ENCODE measurements around the gene SPPL2A.
A peak's percentile ranks its signal among the peaks of the same experiment; 100 is the strongest.

Gene SPPL2A

DNA sequence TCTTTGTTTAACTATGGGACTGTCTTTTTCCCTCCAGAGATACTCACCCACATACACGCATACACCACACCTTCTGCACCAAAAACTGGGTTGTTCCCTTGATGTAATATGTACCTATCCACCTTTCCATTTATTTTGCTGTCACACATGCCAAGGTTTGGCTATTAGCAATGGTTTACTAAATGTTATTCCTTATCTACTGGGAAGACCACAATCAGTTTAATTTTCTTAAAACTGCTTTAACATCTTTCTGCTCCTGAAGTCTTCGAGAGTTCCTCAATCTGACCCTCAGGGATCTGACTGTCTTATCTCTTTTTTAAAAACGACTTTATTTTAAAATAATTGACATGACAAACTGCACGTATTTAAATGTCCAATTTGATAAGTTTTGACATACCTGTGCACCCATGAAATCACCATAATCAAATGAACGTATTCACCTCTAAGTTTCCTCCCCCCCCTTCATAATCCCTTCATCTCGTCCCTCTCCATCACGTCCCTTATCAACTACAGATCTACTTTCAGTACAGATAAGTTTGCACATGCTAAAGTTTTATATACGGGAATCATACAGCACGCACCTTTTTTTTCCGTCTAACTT, 78.1 kb downstream of the SPPL2A start:
- no peak for DNase-seq (ENCODE audit: insufficient read length, low spot score)
- FAIRE-seq, result no peak

GRCh38 chr15:50686469-50687301, 78.8 kb downstream of the SPPL2A start, which contains the start of gene TRPM7:
Gene TRPM7 (minus strand): TSS chr15:50686797. CDS start chr15:50686533, 264 bp downstream.
- FAIRE-seq (peak; percentile 65), DNase-seq (ENCODE audit: insufficient read length, low spot score) (peak; percentile 83)

DNA sequence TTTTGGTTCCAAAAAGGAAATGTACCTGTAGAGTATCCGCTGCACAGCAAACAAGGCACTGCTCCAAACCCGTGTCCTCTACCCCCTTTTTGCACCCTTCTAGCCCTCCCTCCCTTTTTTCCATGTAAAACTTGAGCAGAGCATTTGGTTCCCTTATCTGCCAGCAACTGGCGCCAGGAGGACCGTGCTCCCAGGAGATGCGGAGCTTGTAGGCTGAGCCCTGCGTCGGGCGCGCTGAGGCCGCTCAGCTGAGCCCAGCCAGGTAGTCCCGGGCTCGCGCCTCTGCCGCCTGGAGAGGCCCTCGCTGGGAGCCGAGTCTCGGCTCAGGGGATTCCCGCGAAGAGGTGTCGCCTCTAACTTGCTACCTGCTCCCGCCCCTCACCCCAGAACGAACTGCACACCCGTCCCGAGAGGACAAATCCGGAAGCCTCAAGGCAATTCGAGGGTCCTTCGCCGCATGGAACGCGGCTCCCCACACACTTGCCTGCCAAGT, 79.5 kb downstream of the SPPL2A start:
- FAIRE-seq, result no peak
- DNase-seq (ENCODE audit: insufficient read length, low spot score), result peak; percentile 20

DNA sequence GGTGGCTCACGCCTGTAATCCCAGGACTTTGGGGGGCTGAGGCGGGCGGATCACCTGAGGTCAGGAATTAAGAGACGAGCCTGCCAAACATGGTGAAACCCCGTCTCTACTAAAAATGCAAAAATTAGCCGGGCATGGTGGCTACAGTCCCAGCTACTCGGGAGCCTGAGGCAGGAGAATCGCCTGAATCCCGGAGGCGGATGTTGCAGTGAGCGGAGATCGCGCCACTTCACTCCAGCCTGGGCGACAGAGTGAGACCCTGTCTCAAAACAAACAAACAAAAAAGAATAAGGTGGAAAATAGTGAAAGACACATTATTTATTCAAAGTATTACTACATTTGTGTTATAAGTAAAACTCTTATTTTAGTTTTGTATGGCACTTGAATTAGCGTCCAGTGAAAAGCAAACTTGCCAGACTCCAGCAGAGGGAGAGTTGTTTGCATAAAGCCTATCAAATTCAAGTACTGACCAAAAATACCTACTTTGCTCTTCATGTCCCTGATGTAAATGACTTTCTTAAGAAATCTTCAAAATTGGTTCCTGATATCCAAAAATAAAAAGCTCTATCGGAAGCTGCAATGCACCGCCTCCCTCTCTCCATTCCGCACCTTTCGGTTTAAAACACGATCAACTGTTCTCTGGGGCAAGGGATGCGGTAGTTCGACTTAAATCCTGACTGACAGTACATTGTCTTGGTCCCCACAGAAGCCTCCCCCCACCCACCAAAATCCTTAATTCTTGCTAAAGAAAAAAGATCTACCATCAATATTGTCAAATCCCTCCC, 80.1 kb downstream of the SPPL2A start:
- no peak for FAIRE-seq

DNA sequence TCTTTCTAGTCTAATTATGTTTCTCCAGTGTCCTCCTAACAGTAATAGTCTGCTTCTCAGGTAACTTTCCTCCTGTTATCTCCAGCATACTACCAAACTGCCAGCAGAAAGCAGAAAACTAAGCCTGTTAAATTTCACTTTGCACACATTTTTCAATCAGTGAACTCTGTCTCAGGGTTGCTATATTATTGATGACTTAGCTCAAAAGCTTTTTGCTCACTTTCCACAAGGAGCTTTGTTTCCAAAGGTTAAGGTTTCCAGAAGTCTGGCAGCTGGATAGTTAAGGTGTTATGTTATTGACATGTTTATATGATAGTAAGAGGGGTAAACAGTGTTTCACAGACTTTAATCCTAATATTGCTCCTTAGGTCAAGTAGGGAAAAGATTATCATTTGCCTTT, 84.0 kb downstream of the SPPL2A start:
- no peak for FAIRE-seq

More for the DNA sequence above, 80.1 kb downstream of the SPPL2A start:
- DNase-seq (ENCODE audit: insufficient read length, low spot score), result no peak

DNA sequence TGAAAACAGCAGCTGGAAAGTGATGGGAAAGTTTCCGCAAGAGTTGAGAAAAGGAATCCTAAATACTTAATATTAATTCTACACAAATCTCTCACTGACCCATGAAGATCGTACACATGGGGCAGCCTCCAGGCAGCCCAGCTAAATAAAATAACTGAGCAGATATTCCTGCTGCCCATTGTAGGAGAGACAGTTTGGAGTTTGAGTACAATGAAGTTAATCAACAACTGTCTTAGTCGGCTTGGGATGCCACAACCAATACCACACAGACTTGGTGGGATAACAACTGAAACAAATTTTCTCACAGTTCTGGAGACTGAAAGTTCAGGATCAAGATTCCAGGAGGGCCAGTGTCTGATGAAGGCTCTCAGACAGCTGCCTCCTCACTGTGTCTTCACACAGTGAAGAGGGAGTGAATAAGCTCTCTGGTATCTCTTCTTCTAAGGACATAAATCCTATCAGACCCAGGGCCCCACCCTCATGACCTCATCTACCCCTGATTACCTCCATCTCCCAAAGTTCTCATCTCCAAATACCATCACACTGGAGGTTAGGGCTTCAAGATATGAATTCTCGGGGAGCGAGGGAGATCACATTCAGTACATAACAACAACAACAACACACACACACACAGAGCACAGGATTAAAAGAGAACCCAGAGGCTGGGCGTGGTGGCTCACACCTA, 88.6 kb downstream of the SPPL2A start:
- DNase-seq (ENCODE audit: insufficient read length, low spot score), result peak; percentile 26
- no peak for FAIRE-seq

More for the DNA sequence above, 84.0 kb downstream of the SPPL2A start:
- no peak for DNase-seq (ENCODE audit: insufficient read length, low spot score)

DNA sequence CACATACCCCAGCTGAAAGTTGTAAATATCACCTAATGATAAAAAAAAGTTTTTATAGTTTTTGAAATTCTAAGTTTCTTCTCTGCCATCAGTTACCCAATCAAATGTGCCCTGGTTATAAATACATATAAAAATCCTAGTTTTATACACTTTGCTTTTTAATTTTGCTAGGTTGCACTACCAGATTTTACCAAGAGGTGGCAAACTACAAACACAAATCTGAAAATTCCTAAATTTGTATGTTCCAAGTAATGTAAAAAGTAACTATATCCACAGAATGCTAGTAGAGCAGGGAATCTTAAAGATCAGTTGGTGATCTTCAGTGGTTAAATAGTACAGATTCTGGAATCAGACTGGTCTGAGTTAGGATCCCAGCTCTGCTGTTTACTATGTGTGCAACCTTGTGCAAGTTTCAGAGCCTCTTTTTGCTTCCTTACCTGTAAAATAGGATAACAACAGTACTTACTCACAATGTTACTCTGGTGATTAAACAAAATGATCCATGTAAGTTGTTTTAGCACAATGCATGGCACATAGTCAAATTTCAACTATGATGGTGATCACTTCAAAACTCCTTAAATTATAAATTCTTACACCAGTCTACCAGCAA, 89.9 kb downstream of the SPPL2A start:
- peak; percentile 21 for DNase-seq (ENCODE audit: insufficient read length, low spot score)
- FAIRE-seq, result no peak

DNA sequence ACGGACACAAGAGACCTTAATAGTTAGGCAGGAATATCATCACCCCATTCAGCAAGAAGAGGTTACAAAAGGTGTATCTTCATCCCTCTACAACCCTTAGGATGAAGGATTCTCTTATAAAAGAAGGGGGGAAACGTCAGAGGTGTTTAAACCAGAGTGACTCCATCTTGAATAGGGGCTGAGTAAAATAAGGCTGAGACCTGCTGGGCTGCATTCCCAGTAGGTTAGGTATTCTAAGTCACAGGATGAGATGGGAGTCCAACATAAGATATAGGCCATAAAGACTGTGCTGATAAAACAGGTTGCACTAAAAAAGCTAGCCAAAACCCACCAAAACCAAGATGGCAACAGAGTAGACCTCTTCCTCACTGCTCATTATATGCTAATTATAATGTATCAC, 95.4 kb downstream of the SPPL2A start:
- no peak for FAIRE-seq
- DNase-seq (ENCODE audit: insufficient read length, low spot score), result no peak

- FAIRE-seq (no peak), DNase-seq (ENCODE audit: insufficient read length, low spot score) (no peak)
Observed at GRCh38 chr15:50669611-50670010, 95.9 kb downstream of the SPPL2A start.

GRCh38 chr15:50665938-50666337, 99.6 kb downstream of the SPPL2A start:
- FAIRE-seq (no peak), DNase-seq (ENCODE audit: insufficient read length, low spot score) (no peak)

DNA sequence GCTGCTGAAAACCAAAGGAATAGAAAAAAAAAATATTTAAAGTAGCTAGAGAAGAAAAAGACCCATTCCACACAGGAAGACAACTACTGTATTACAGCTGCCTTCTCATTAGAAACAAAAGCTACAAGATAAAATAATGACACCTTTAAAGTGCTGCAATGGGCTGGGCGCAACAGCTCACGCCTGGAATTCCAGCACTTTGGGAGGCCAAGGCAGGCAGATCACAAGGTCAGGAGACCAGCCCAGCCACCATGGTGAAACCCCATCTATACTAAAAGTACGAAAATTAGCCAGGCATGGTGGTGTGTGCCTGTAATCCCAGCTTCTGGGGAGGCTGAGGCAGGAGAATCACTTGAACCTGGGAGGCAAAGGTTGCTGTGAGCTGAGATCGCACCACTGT, 110.0 kb downstream of the SPPL2A start:
- DNase-seq (ENCODE audit: insufficient read length, low spot score) (no peak), FAIRE-seq (no peak)

- no peak for FAIRE-seq
- no peak for DNase-seq (ENCODE audit: insufficient read length, low spot score)
Observed at GRCh38 chr15:50653156-50653743, 112.3 kb downstream of the SPPL2A start.

DNA sequence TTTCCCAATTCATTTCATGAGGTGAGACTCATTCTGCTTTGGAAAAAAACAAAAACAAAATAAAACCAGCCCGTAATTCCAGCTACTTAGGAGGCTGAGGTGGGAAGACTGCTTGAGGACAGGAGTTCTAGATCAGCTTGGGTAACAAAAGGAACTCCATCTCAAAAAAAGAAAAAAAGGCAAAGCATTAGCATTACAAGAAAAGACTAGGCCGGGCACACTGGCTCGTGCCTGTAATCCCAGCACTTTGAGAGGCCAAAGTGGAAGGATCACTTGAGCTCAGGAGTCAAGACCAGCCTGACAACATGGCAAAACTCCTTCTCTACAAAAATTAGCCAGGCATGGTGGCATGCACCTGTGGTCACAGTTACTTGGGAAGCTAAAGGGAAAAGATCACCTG, 112.8 kb downstream of the SPPL2A start:
- DNase-seq (ENCODE audit: insufficient read length, low spot score) (no peak), FAIRE-seq (no peak)
